Activated T-cell treated with anti-CD3 and anti-CD28 coated beads for 4 hours (primary cell): ENCODE data around the gene HMGB2.

Experiments used
- DNase-seq: peaks from one replicate; pipeline ENCODE4 v3.0.0-alpha.2; 2020

Gene HMGB2

GRCh38 chr4:173287486-173287885 lies 46.7 kb downstream of the HMGB2 start:
- DNase-seq: no peak

GRCh38 chr4:173284463-173284862 lies 49.7 kb downstream of the HMGB2 start:
- DNase-seq: no peak

GRCh38 chr4:173282626-173283025 lies 51.5 kb downstream of the HMGB2 start:
- no peak for DNase-seq

GRCh38 chr4:173282256-173282562 lies 51.9 kb downstream of the HMGB2 start:
- DNase-seq: no peak

GRCh38 chr4:173281406-173282255 lies 52.5 kb downstream of the HMGB2 start:
- no peak for DNase-seq
